ENCODE data around the gene PTPRN2.

PTPRN2 gene

GRCh38 chr7:158007697-158008257 lies 579.8 kb downstream of the PTPRN2 start:
- no peak for TF ChIP-seq CTCF (IDR thresholded peaks at IDR 0.05; ENCODE audit: low read depth, low read length, missing control alignments)
- no peak for DNase-seq (ENCODE audit: low read depth)
- no peak overlapping the region for H3K4me3 ChIP-seq (ENCODE audit: low read depth, low read length)

GRCh38 chr7:158006841-158007696 lies 580.6 kb downstream of the PTPRN2 start:
- no peak for DNase-seq (ENCODE audit: low read depth)
- TF ChIP-seq CTCF (IDR thresholded peaks at IDR 0.05; ENCODE audit: low read depth, low read length, missing control alignments) = no peak
- no peak overlapping the region for H3K4me3 ChIP-seq (ENCODE audit: low read depth, low read length)

GRCh38 chr7:158005531-158005930 lies 582.1 kb downstream of the PTPRN2 start:
- no peak for DNase-seq (ENCODE audit: low read depth)
- TF ChIP-seq CTCF (IDR thresholded peaks at IDR 0.05; ENCODE audit: low read depth, low read length, missing control alignments) = no peak
- no peak overlapping the region for H3K4me3 ChIP-seq (ENCODE audit: low read depth, low read length)

DNA sequence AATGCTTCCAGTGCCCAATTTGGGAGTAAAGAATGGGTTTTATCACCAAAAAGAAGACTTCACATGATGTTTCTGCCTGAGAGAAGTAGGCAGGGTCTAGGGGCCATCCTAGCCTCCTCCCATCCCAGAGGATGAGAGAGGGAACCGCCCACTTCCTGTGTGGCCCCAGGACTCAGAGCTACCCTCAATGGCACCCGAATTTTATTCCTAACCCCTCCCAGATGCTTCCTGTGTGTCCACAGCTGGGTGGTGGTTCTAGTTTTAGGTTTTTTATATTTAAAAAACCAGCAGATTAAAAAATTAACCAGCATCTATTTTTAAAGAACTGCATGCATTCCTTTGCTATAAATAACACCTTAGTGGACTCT lies 583.5 kb downstream of the PTPRN2 start:
- no peak for TF ChIP-seq CTCF (IDR thresholded peaks at IDR 0.05; ENCODE audit: low read depth, low read length, missing control alignments)
- H3K4me3 ChIP-seq (ENCODE audit: low read depth, low read length) = no peak overlapping the region
- DNase-seq (ENCODE audit: low read depth) = no peak

- DNase-seq (ENCODE audit: low read depth) = no peak
- TF ChIP-seq CTCF (IDR thresholded peaks at IDR 0.05; ENCODE audit: low read depth, low read length, missing control alignments) = no peak
- H3K4me3 ChIP-seq (ENCODE audit: low read depth, low read length) = no peak overlapping the region
Measured at GRCh38 chr7:158003441-158004122, 584.0 kb downstream of the PTPRN2 start.

DNA sequence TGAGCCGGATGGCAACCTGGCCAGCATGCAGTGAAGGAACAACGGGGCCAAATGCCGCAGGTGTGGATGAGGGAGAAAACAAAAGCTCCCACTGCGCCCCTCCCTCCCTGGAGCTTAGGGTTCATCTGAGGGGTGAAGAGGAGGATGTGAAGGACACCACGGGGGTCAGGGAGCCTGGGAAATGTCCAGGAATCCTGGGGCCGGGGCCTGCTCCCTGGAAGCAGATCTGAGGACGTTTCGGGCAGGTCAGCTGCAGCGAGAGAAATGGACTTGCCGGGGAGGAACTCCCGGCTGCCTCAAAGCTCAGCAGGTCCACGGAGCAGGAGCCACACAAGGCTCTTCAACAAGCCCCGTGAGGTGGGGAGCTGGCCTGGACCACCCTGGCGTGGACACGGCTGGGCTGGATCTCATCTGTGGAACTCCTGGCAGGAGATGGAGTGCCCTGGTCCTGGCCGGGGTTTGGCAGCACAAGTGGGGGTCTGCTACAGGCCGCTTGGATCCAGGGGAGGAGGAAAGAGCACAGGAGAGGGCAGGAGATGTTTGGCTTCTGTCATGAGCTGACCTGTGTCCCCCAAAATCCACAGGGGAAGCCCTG lies 585.0 kb downstream of the PTPRN2 start:
- no peak for DNase-seq (ENCODE audit: low read depth)
- no peak overlapping the region for H3K4me3 ChIP-seq (ENCODE audit: low read depth, low read length)
- TF ChIP-seq CTCF (IDR thresholded peaks at IDR 0.05; ENCODE audit: low read depth, low read length, missing control alignments) = no peak
